Large intestine (tissue), 3 donors: Measurements from ENCODE around the gene MAD1L1. TPM values are rescaled to one million over a fixed set of nuclear protein-coding genes. Genes with fewer than 3 reads are reported as not detected.

ENCODE experiments used
- DNase-seq, 2 donors: peaks; one replicate each; pipeline versions ENCODE4 v3.0.0 to v3.0.0-alpha.2; 2013
- H3K27ac ChIP-seq: one replicate; pipeline ENCODE4 v1.5.1; 2013; ENCODE audit warnings: low read length
- H3K27me3 ChIP-seq: 2 replicates; pipeline ENCODE4 v1.6.1; 2013; ENCODE audit warnings: low read length; ENCODE audit not compliant: control insufficient read depth, insufficient read depth
- H3K36me3 ChIP-seq: 2 replicates; pipeline ENCODE4 v1.6.1; 2013; ENCODE audit warnings: low read length; ENCODE audit not compliant: control insufficient read depth, insufficient read depth
- H3K4me1 ChIP-seq: one replicate; pipeline ENCODE4 v1.6.1; 2013; ENCODE audit warnings: low read length; ENCODE audit not compliant: control insufficient read depth, insufficient read depth
- H3K4me3 ChIP-seq: one replicate; pipeline ENCODE4 v1.5.1; 2013; ENCODE audit warnings: low read length
- H3K9me3 ChIP-seq: one replicate; pipeline ENCODE4 v1.6.1; 2013; ENCODE audit warnings: mild to moderate bottlenecking, low read depth, low read length, moderate library complexity; ENCODE audit not compliant: control insufficient read depth
- WGBS: methylation state at CpG from one replicate; pipeline ENCODE4 v1.1.5; 2013; ENCODE audit warnings: low lambda C conversion rate; ENCODE audit not compliant: insufficient coverage; 5-methylcytosine and 5-hydroxymethylcytosine counted together
- polyA plus RNA-seq: library from polyadenylated mRNA; unstranded; fragments of 120-200 nt; gene quantifications from one replicate; pipeline ENCODE4 v1.2.1, GENCODE V29; 2013

Gene MAD1L1
- polyA plus RNA-seq, 1 donor, result 15.1 TPM

- Histone ChIP-seq H3K4me3 (no peak overlapping the region), H3K27ac (no peak overlapping the region), H3K4me1 (peaks cover 22% of the 10 kb centered on the region), H3K9me3 (peaks cover 28% of the 10 kb centered on the region), H3K36me3 (peaks cover 5% of the 10 kb centered on the region), H3K27me3 (no peaks in the 10 kb centered on the region)
- 67% methylated on average over 2 of the region's 20 CpGs for WGBS
- no peak for DNase-seq
Observed at GRCh38 chr7:2109251-2109872, 123.4 kb downstream of the MAD1L1 start.

- no peak overlapping the region for H3K27ac ChIP-seq
- peaks cover 25% of the 10 kb centered on the region for H3K9me3 ChIP-seq
- H3K4me3 ChIP-seq, result no peak overlapping the region
- no CpG with 5 or more reads among the region's 24 CpGs for WGBS
- H3K27me3 ChIP-seq, result no peaks in the 10 kb centered on the region
- peaks cover under 1% of the 10 kb centered on the region for H3K36me3 ChIP-seq
- DNase-seq, result no peak
- peaks cover 28% of the 10 kb centered on the region for H3K4me1 ChIP-seq
Observed at GRCh38 chr7:2108501-2109250, 124.1 kb downstream of the MAD1L1 start.

- no peak for DNase-seq
- Histone ChIP-seq H3K4me1 (peaks cover 30% of the 10 kb centered on the region), H3K4me3 (no peak overlapping the region), H3K36me3 (no peaks in the 10 kb centered on the region), H3K27me3 (no peaks in the 10 kb centered on the region), H3K9me3 (peaks cover 22% of the 10 kb centered on the region), H3K27ac (no peak overlapping the region)
- WGBS, result 85% methylated on average over 5 of the region's 9 CpGs
Observed at GRCh38 chr7:2108071-2108455, 124.7 kb downstream of the MAD1L1 start.

- Histone ChIP-seq H3K4me1 (peaks cover 30% of the 10 kb centered on the region), H3K27ac (no peak overlapping the region), H3K9me3 (peaks cover 17% of the 10 kb centered on the region), H3K27me3 (no peaks in the 10 kb centered on the region), H3K36me3 (no peaks in the 10 kb centered on the region), H3K4me3 (no peak overlapping the region)
- DNase-seq, result no peak
- 81% methylated on average over 4 of the region's 21 CpGs for WGBS
Observed at GRCh38 chr7:2107386-2108070, 125.2 kb downstream of the MAD1L1 start.

GRCh38 chr7:2106924-2107323, 125.8 kb downstream of the MAD1L1 start:
- WGBS, result no CpG with 5 or more reads among the region's 15 CpGs
- no peaks in the 10 kb centered on the region for H3K36me3 ChIP-seq
- H3K4me1 ChIP-seq, result peaks cover 30% of the 10 kb centered on the region
- DNase-seq, result no peak
- H3K9me3 ChIP-seq, result peaks cover 11% of the 10 kb centered on the region
- no peaks in the 10 kb centered on the region for H3K27me3 ChIP-seq
- no peak overlapping the region for H3K4me3 ChIP-seq
- H3K27ac ChIP-seq, result no peak overlapping the region

- Histone ChIP-seq H3K36me3 (no peaks in the 10 kb centered on the region), H3K9me3 (peaks cover 6% of the 10 kb centered on the region), H3K4me3 (no peak overlapping the region), H3K27me3 (no peaks in the 10 kb centered on the region), H3K27ac (no peak overlapping the region), H3K4me1 (peaks cover 26% of the 10 kb centered on the region)
- DNase-seq, result no peak
- no CpG with 5 or more reads among the region's 12 CpGs for WGBS
Observed at GRCh38 chr7:2106440-2106839, 126.3 kb downstream of the MAD1L1 start.

GRCh38 chr7:2105917-2106316, 126.8 kb downstream of the MAD1L1 start:
- Histone ChIP-seq H3K27ac (no peak overlapping the region), H3K4me3 (no peak overlapping the region), H3K4me1 (peaks cover 21% of the 10 kb centered on the region), H3K27me3 (no peaks in the 10 kb centered on the region), H3K36me3 (no peaks in the 10 kb centered on the region), H3K9me3 (peaks cover 5% of the 10 kb centered on the region)
- no CpG with 5 or more reads among the region's 17 CpGs for WGBS
- DNase-seq, result no peak

- WGBS, result no CpG with 5 or more reads among the region's 13 CpGs
- Histone ChIP-seq H3K27me3 (no peaks in the 10 kb centered on the region), H3K9me3 (peaks cover 5% of the 10 kb centered on the region), H3K36me3 (no peaks in the 10 kb centered on the region), H3K4me1 (peaks cover 17% of the 10 kb centered on the region), H3K27ac (no peak overlapping the region), H3K4me3 (no peak overlapping the region)
- DNase-seq, result no peak
Observed at GRCh38 chr7:2105280-2105679, 127.5 kb downstream of the MAD1L1 start.

- DNase-seq, result no peak
- Histone ChIP-seq H3K27ac (no peak overlapping the region), H3K9me3 (no peaks in the 10 kb centered on the region), H3K4me3 (no peak overlapping the region), H3K36me3 (no peaks in the 10 kb centered on the region), H3K4me1 (peaks cover 18% of the 10 kb centered on the region), H3K27me3 (no peaks in the 10 kb centered on the region)
- no CpG with 5 or more reads among the region's 14 CpGs for WGBS
Observed at GRCh38 chr7:2104716-2105115, 128.0 kb downstream of the MAD1L1 start.

- H3K36me3 ChIP-seq, result no peaks in the 10 kb centered on the region
- H3K4me3 ChIP-seq, result no peak overlapping the region
- no peaks in the 10 kb centered on the region for H3K9me3 ChIP-seq
- DNase-seq, result peak; percentile 68 to 70
- peak overlapping the region; percentile 47 for H3K27ac ChIP-seq
- H3K27me3 ChIP-seq, result no peaks in the 10 kb centered on the region
- peaks cover 18% of the 10 kb centered on the region for H3K4me1 ChIP-seq
- 70% methylated on average over 2 of the region's 27 CpGs for WGBS
Observed at GRCh38 chr7:2104107-2104710, 128.5 kb downstream of the MAD1L1 start.
